ENCODE measurements around the gene PTPRK.

GRCh38 chr6:128560966-128561365, 40.6 kb upstream of the PTPRK start:
- TF ChIP-seq, protein P1, sequence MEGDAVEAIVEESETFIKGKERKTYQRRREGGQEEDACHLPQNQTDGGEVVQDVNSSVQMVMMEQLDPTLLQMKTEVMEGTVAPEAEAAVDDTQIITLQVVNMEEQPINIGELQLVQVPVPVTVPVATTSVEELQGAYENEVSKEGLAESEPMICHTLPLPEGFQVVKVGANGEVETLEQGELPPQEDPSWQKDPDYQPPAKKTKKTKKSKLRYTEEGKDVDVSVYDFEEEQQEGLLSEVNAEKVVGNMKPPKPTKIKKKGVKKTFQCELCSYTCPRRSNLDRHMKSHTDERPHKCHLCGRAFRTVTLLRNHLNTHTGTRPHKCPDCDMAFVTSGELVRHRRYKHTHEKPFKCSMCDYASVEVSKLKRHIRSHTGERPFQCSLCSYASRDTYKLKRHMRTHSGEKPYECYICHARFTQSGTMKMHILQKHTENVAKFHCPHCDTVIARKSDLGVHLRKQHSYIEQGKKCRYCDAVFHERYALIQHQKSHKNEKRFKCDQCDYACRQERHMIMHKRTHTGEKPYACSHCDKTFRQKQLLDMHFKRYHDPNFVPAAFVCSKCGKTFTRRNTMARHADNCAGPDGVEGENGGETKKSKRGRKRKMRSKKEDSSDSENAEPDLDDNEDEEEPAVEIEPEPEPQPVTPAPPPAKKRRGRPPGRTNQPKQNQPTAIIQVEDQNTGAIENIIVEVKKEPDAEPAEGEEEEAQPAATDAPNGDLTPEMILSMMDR (optimal IDR thresholded peaks at IDR 0.05 in 1 of 3, IDR thresholded peaks at IDR 0.05 in 1 of 3, conservative IDR thresholded peaks at IDR 0.05 in 1 of 3; ENCODE audit: extremely low read depth in 1 of 3, insufficient read depth in 2 of 3, low read length in 3 of 3): no peak
- TF ChIP-seq EZH2 (IDR thresholded peaks at IDR 0.05; ENCODE audit: low read length): no peak

Measured in keratinocyte (primary cell).